HG03103 (cell line): Measurements from ENCODE around the gene TGFBI.

Experiments used
- ATAC-seq: cut with Tn5 transposase; IDR thresholded peaks from one replicate; pipeline ENCODE4 v1.9.1; 2021; ENCODE audit warnings: low read depth; ENCODE audit not compliant: unreplicated experiment

The TGFBI gene

GRCh38 chr5:136023958-136024541, 4.7 kb upstream of the TGFBI start:
- no peak for ATAC-seq

- ATAC-seq, result no peak
These were observed 2.9 kb upstream of the TGFBI start for GRCh38 chr5:136025900-136026299.

- no peak for ATAC-seq
These were observed 2.2 kb upstream of the TGFBI start for GRCh38 chr5:136026636-136027035.

- no peak for ATAC-seq
These were observed 1.5 kb upstream of the TGFBI start for GRCh38 chr5:136027311-136027710.

- no peak for ATAC-seq
These were observed 698 bp upstream of the TGFBI start for GRCh38 chr5:136028090-136028489.

- no peak for ATAC-seq
These were observed 1.5 kb downstream of the TGFBI start for GRCh38 chr5:136030252-136030651.

GRCh38 chr5:136030956-136031611, 2.3 kb downstream of the TGFBI start:
- ATAC-seq, result no peak

GRCh38 chr5:136031711-136032110, 2.9 kb downstream of the TGFBI start:
- no peak for ATAC-seq

- ATAC-seq, result no peak
These were observed 3.8 kb downstream of the TGFBI start for GRCh38 chr5:136032564-136032963.

- ATAC-seq, result no peak
These were observed 4.4 kb downstream of the TGFBI start for GRCh38 chr5:136033234-136033633.

GRCh38 chr5:136033848-136034247, 5.1 kb downstream of the TGFBI start:
- no peak for ATAC-seq

- ATAC-seq, result no peak
These were observed 5.7 kb downstream of the TGFBI start for GRCh38 chr5:136034492-136034891.

GRCh38 chr5:136034984-136035383, 6.2 kb downstream of the TGFBI start:
- ATAC-seq, result no peak

- no peak for ATAC-seq
These were observed 7.0 kb downstream of the TGFBI start for GRCh38 chr5:136035837-136036236.

GRCh38 chr5:136036293-136036911, 7.6 kb downstream of the TGFBI start:
- no peak for ATAC-seq

- peak; percentile 66 for ATAC-seq
These were observed 8.4 kb downstream of the TGFBI start for GRCh38 chr5:136037001-136037705.

GRCh38 chr5:136038635-136039034, 9.8 kb downstream of the TGFBI start:
- ATAC-seq, result no peak

- no peak for ATAC-seq
These were observed 10.4 kb downstream of the TGFBI start for GRCh38 chr5:136039202-136039601.

GRCh38 chr5:136040746-136041415, 12.1 kb downstream of the TGFBI start:
- no peak for ATAC-seq

GRCh38 chr5:136042156-136042555, 13.4 kb downstream of the TGFBI start:
- ATAC-seq, result no peak

GRCh38 chr5:136042665-136043121, 13.9 kb downstream of the TGFBI start:
- no peak for ATAC-seq
